HG02973 (cell line): ENCODE measurements around the gene ZMYND8.
"Not testable (repeated sequence)": the region's sequence is repeated elsewhere in the genome, so short reads cannot be mapped to it uniquely, and the experiment has no call there.

Source experiments
- ATAC-seq: cut with Tn5 transposase; IDR thresholded peaks from one replicate; pipeline ENCODE4 v1.9.1; 2021; ENCODE audit warnings: moderate library complexity; ENCODE audit not compliant: unreplicated experiment

ZMYND8 gene

GRCh38 chr20:47356526-47357295 is at the start of gene ZMYND8:
ZMYND8 (minus strand) TSS chr20:47356699; CDS start chr20:47356670, 29 bp downstream.
- peak; percentile 46 for ATAC-seq

GRCh38 chr20:47405775-47406325 is 49.4 kb upstream of the ZMYND8 start:
- ATAC-seq = no peak

GRCh38 chr20:47400685-47401084 is 44.2 kb upstream of the ZMYND8 start:
- no peak for ATAC-seq

- no peak for ATAC-seq
Observed at GRCh38 chr20:47397652-47398301, 41.3 kb upstream of the ZMYND8 start.

GRCh38 chr20:47396762-47397476 is 40.4 kb upstream of the ZMYND8 start:
- no peak for ATAC-seq

- not testable (repeated sequence) for ATAC-seq
Observed at GRCh38 chr20:47393796-47394514, 37.5 kb upstream of the ZMYND8 start.

GRCh38 chr20:47392721-47393073 is 36.2 kb upstream of the ZMYND8 start:
- no peak for ATAC-seq

- ATAC-seq = no peak
Observed at GRCh38 chr20:47392015-47392720, 35.7 kb upstream of the ZMYND8 start.

- no peak for ATAC-seq
Observed at GRCh38 chr20:47391276-47392010, 34.9 kb upstream of the ZMYND8 start.

- no peak for ATAC-seq
Observed at GRCh38 chr20:47389867-47390347, 33.4 kb upstream of the ZMYND8 start.

- not testable (repeated sequence) for ATAC-seq
Observed at GRCh38 chr20:47385968-47386367, 29.5 kb upstream of the ZMYND8 start.

GRCh38 chr20:47382746-47383415 is 26.4 kb upstream of the ZMYND8 start:
- ATAC-seq = no peak

GRCh38 chr20:47380481-47380880 is 24.0 kb upstream of the ZMYND8 start:
- ATAC-seq = no peak

- ATAC-seq = no peak
Observed at GRCh38 chr20:47379433-47380150, 23.1 kb upstream of the ZMYND8 start.

GRCh38 chr20:47377122-47377722 is 20.7 kb upstream of the ZMYND8 start:
- no peak for ATAC-seq

- ATAC-seq = not testable (repeated sequence)
Observed at GRCh38 chr20:47376096-47376643, 19.7 kb upstream of the ZMYND8 start.

- ATAC-seq = not testable (repeated sequence)
Observed at GRCh38 chr20:47374121-47374520, 17.6 kb upstream of the ZMYND8 start.
